ENCODE results near the gene POLR2J2.
"Not testable (repeated sequence)": the region's sequence is repeated elsewhere in the genome, so short reads cannot be mapped to it uniquely, and the experiment has no call there.

GRCh38 chr7:102635354-102635753 lies 36.1 kb downstream of the POLR2J2 start:
- TF ChIP-seq POLR2AphosphoS5 (IDR thresholded peaks at IDR 0.05; ENCODE audit: borderline replicate concordance, low read depth, low read length); EZH2 (IDR thresholded peaks at IDR 0.05): not testable (repeated sequence)
